Uterus (tissue), 2 donors: ENCODE results near the gene FAM47E.

ENCODE experiments used
- CTCF ChIP-seq, 4 experiments: fragments of 200-600 bp in 2 of 4; fragments of 450-650 bp in 2 of 4; sonication (generic) in 2 of 4; IDR thresholded peaks; one replicate each; pipeline ENCODE4 v1.5.1; 2016 to 2019; ENCODE audit warnings: antibody characterized with exemption in 4 of 4, mild to moderate bottlenecking in 2 of 4, moderate library complexity in 1 of 4
- POLR2A ChIP-seq, 2 donors: fragments of 450-650 bp; IDR thresholded peaks; one replicate each; pipeline ENCODE4 v1.6.1; 2016; ENCODE audit warnings: antibody characterized with exemption in 2 of 2, mild to moderate bottlenecking in 1 of 2, moderate library complexity in 1 of 2

GRCh38 chr4:76272582-76272981 lies 21.1 kb downstream of the FAM47E start:
- TF ChIP-seq CTCF (IDR thresholded peaks at IDR 0.05) (no peak), POLR2A (IDR thresholded peaks at IDR 0.05) (no peak)
